ENCODE measurements around the gene CDKAL1.

DNA sequence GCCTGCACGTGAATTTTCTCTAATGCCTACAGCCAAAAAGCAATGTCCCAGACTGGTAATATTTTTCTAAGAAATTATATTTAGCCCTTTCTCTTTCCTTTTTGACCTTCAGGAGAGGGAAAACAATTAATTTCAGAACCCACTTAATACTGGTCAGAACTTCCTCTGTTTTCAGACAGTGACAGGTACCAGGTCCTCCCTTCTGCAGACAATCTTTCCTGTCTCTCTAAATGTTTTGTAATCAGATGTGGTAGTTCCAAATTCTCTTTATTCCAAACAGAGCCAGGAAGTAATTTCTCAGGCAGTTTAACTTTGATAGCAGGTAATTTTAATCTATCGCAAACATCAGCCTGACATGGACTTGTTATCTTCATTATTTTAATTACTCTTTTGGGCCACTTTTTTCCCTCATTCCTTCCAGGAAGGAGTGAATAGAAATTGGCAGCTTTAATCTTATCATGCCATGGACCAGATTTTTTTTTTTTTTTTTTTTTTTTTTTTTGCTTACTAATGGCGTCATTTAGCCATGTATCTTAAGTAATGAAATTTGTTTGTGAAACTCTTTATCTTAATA lies 710.7 kb downstream of the CDKAL1 start:
- TF ChIP-seq, protein P1, sequence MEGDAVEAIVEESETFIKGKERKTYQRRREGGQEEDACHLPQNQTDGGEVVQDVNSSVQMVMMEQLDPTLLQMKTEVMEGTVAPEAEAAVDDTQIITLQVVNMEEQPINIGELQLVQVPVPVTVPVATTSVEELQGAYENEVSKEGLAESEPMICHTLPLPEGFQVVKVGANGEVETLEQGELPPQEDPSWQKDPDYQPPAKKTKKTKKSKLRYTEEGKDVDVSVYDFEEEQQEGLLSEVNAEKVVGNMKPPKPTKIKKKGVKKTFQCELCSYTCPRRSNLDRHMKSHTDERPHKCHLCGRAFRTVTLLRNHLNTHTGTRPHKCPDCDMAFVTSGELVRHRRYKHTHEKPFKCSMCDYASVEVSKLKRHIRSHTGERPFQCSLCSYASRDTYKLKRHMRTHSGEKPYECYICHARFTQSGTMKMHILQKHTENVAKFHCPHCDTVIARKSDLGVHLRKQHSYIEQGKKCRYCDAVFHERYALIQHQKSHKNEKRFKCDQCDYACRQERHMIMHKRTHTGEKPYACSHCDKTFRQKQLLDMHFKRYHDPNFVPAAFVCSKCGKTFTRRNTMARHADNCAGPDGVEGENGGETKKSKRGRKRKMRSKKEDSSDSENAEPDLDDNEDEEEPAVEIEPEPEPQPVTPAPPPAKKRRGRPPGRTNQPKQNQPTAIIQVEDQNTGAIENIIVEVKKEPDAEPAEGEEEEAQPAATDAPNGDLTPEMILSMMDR (IDR thresholded peaks at IDR 0.05; ENCODE audit: low read depth, low read length), result no peak
- no peak for TF ChIP-seq EZH2phosphoT487 (IDR thresholded peaks at IDR 0.05; ENCODE audit: low read depth)
